ENCODE data around the gene SMAD2.

SMAD2 gene

GRCh38 chr18:47801817-47802216 is 128.6 kb downstream of the SMAD2 start:
- TF ChIP-seq CTCF (IDR thresholded peaks at IDR 0.05) = no peak
- Histone ChIP-seq H3K9me3 (ENCODE audit: control insufficient read depth, low read length) (peaks cover 5% of the 10 kb centered on the region), H3K4me1 (no peaks in the 10 kb centered on the region), H3K79me2 (no peaks in the 10 kb centered on the region), H3K9ac (no peak overlapping the region), H3K27ac (no peak overlapping the region), H3K4me3 (ENCODE audit: low read depth, low read length) (no peak overlapping the region), H3K27me3 (ENCODE audit: control insufficient read depth, insufficient read depth, low read length) (no peaks in the 10 kb centered on the region), H3K36me3 (ENCODE audit: control insufficient read depth, insufficient read depth, low read length) (no peaks in the 10 kb centered on the region), H2AFZ (no peak overlapping the region), H3K4me2 (ENCODE audit: low read length) (no peak overlapping the region)

GRCh38 chr18:47800756-47801155 is 129.7 kb downstream of the SMAD2 start:
- no peak overlapping the region for H2AFZ ChIP-seq
- H3K4me1 ChIP-seq = no peaks in the 10 kb centered on the region
- no peaks in the 10 kb centered on the region for H3K27me3 ChIP-seq (ENCODE audit: control insufficient read depth, insufficient read depth, low read length)
- H3K9ac ChIP-seq = no peak overlapping the region
- H3K79me2 ChIP-seq = no peaks in the 10 kb centered on the region
- H3K9me3 ChIP-seq (ENCODE audit: control insufficient read depth, low read length) = peaks cover 2% of the 10 kb centered on the region
- H3K4me2 ChIP-seq (ENCODE audit: low read length) = no peak overlapping the region
- no peak overlapping the region for H3K4me3 ChIP-seq (ENCODE audit: low read depth, low read length)
- H3K36me3 ChIP-seq (ENCODE audit: control insufficient read depth, insufficient read depth, low read length) = no peaks in the 10 kb centered on the region
- no peak for TF ChIP-seq CTCF (IDR thresholded peaks at IDR 0.05)
- H3K27ac ChIP-seq = no peak overlapping the region

GRCh38 chr18:47800248-47800647 is 130.2 kb downstream of the SMAD2 start:
- no peaks in the 10 kb centered on the region for H3K9me3 ChIP-seq (ENCODE audit: control insufficient read depth, low read length)
- H3K79me2 ChIP-seq = no peaks in the 10 kb centered on the region
- H3K4me1 ChIP-seq = no peaks in the 10 kb centered on the region
- no peak overlapping the region for H3K9ac ChIP-seq
- no peak overlapping the region for H3K27ac ChIP-seq
- H3K36me3 ChIP-seq (ENCODE audit: control insufficient read depth, insufficient read depth, low read length) = no peaks in the 10 kb centered on the region
- no peaks in the 10 kb centered on the region for H3K27me3 ChIP-seq (ENCODE audit: control insufficient read depth, insufficient read depth, low read length)
- no peak overlapping the region for H3K4me3 ChIP-seq (ENCODE audit: low read depth, low read length)
- no peak for TF ChIP-seq CTCF (IDR thresholded peaks at IDR 0.05)
- H2AFZ ChIP-seq = no peak overlapping the region
- H3K4me2 ChIP-seq (ENCODE audit: low read length) = no peak overlapping the region

GRCh38 chr18:47799376-47799775 is 131.1 kb downstream of the SMAD2 start:
- Histone ChIP-seq H3K27ac (no peak overlapping the region), H3K9ac (no peak overlapping the region), H3K9me3 (ENCODE audit: control insufficient read depth, low read length) (no peaks in the 10 kb centered on the region), H3K79me2 (no peaks in the 10 kb centered on the region), H2AFZ (no peak overlapping the region), H3K4me3 (ENCODE audit: low read depth, low read length) (no peak overlapping the region), H3K4me2 (ENCODE audit: low read length) (no peak overlapping the region), H3K4me1 (no peaks in the 10 kb centered on the region), H3K36me3 (ENCODE audit: control insufficient read depth, insufficient read depth, low read length) (no peaks in the 10 kb centered on the region), H3K27me3 (ENCODE audit: control insufficient read depth, insufficient read depth, low read length) (no peaks in the 10 kb centered on the region)
- no peak for TF ChIP-seq CTCF (IDR thresholded peaks at IDR 0.05)

- Histone ChIP-seq H3K79me2 (no peaks in the 10 kb centered on the region), H3K36me3 (ENCODE audit: control insufficient read depth, insufficient read depth, low read length) (no peaks in the 10 kb centered on the region), H3K4me2 (ENCODE audit: low read length) (no peak overlapping the region), H3K27ac (no peak overlapping the region), H3K9me3 (ENCODE audit: control insufficient read depth, low read length) (no peaks in the 10 kb centered on the region), H2AFZ (no peak overlapping the region), H3K4me3 (ENCODE audit: low read depth, low read length) (no peak overlapping the region), H3K27me3 (ENCODE audit: control insufficient read depth, insufficient read depth, low read length) (no peaks in the 10 kb centered on the region), H3K4me1 (no peaks in the 10 kb centered on the region), H3K9ac (no peak overlapping the region)
- TF ChIP-seq CTCF (IDR thresholded peaks at IDR 0.05) = no peak
These were observed 132.1 kb downstream of the SMAD2 start for GRCh38 chr18:47798366-47798765.
